Peyer's patch (tissue), 4 donors: ENCODE data around the gene PTPN22. TPM values are rescaled to one million over a fixed set of nuclear protein-coding genes. Genes with fewer than 3 reads are reported as not detected.

ENCODE experiments used
- DNase-seq, 3 donors: peaks; one replicate each; pipeline ENCODE4 v3.0.0-alpha.2; 2017 to 2019
- H3K27ac ChIP-seq, 4 donors: fragments of 200-600 bp; sonication (generic); one replicate each; pipeline ENCODE4 v1.5.1; 2016 to 2019
- H3K27me3 ChIP-seq, 2 donors: fragments of 200-600 bp; sonication (generic); one replicate each; pipeline ENCODE4 v1.5.1; 2019
- H3K36me3 ChIP-seq, 3 donors: fragments of 200-600 bp; sonication (generic); one replicate each; pipeline ENCODE4 v1.5.1; 2016 to 2019
- H3K4me1 ChIP-seq, 4 donors: fragments of 200-600 bp; sonication (generic); one replicate each; pipeline ENCODE4 v1.5.1; 2016 to 2019
- H3K4me3 ChIP-seq, 4 donors: fragments of 200-600 bp; sonication (generic); 1 replicate in 3 of 4; 2 replicates in 1 of 4; pipeline ENCODE4 v1.5.1; 2016 to 2019; ENCODE audit warnings: mild to moderate bottlenecking in 1 of 4
- H3K9me3 ChIP-seq, 4 donors: fragments of 200-600 bp; sonication (generic); one replicate each; pipeline ENCODE4 v1.5.1; 2016 to 2019; ENCODE audit warnings: mild to moderate bottlenecking in 1 of 4
- POLR2A ChIP-seq, 2 donors: fragments of 450-650 bp; IDR thresholded peaks; one replicate each; pipeline ENCODE4 v1.5.1; 2017; ENCODE audit warnings: antibody characterized with exemption in 2 of 2, mild to moderate bottlenecking in 2 of 2, moderate library complexity in 2 of 2
- total RNA-seq, 4 donors: library from RNA; depleted of rRNA; stranded (reverse); fragments of >200 nt; gene quantifications; one replicate each; pipeline ENCODE4 v1.1.0, GENCODE V29; 2016
- TF ChIP-seq, protein P1 (sequence below), 6 experiments: fragments of 450-650 bp in 4 of 6; fragments of 200-600 bp in 2 of 6; sonication (generic) in 1 of 6; IDR thresholded peaks; one replicate each; pipeline ENCODE4 v1.5.1; 2017 to 2019; ENCODE audit warnings: antibody characterized with exemption in 6 of 6, mild to moderate bottlenecking in 3 of 6, moderate library complexity in 1 of 6

The PTPN22 gene
- total RNA-seq, 4 donors from 2014 or later: 11.4 to 16.9 (median 13.2) TPM

DNA sequence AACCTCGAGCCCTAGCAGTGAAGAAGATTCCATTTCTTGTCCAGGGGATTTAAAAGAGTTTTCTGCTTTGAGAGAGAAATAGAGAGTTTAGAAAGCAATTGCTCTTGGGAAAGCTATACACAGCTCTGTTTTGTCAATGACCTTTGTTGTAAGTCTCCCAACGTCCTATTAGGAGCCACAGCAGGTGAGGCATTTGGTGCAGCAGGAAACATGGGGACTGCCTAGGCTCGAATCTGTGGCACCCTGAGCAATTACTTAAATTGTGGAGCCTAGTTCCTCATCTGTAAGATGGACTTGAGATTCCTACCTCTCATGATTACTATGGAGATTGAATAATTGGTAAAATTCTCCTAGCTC lies 41.8 kb upstream of the PTPN22 start:
- Histone ChIP-seq H3K4me1 (no peaks in the 10 kb centered on the region), H3K9me3 (no peaks in the 10 kb centered on the region), H3K36me3 (peaks cover 0 to 22% (median 0%) of the 10 kb centered on the region in 3 donors), H3K27me3 (no peaks in the 10 kb centered on the region), H3K27ac (peak overlapping the region in 2 of 4 donors; percentile 53 to 67), H3K4me3 (no peak overlapping the region)
- no peak for DNase-seq
- TF ChIP-seq POLR2A (IDR thresholded peaks at IDR 0.05): no peak
- TF ChIP-seq, protein P1, sequence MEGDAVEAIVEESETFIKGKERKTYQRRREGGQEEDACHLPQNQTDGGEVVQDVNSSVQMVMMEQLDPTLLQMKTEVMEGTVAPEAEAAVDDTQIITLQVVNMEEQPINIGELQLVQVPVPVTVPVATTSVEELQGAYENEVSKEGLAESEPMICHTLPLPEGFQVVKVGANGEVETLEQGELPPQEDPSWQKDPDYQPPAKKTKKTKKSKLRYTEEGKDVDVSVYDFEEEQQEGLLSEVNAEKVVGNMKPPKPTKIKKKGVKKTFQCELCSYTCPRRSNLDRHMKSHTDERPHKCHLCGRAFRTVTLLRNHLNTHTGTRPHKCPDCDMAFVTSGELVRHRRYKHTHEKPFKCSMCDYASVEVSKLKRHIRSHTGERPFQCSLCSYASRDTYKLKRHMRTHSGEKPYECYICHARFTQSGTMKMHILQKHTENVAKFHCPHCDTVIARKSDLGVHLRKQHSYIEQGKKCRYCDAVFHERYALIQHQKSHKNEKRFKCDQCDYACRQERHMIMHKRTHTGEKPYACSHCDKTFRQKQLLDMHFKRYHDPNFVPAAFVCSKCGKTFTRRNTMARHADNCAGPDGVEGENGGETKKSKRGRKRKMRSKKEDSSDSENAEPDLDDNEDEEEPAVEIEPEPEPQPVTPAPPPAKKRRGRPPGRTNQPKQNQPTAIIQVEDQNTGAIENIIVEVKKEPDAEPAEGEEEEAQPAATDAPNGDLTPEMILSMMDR (IDR thresholded peaks at IDR 0.05): no peak

DNA sequence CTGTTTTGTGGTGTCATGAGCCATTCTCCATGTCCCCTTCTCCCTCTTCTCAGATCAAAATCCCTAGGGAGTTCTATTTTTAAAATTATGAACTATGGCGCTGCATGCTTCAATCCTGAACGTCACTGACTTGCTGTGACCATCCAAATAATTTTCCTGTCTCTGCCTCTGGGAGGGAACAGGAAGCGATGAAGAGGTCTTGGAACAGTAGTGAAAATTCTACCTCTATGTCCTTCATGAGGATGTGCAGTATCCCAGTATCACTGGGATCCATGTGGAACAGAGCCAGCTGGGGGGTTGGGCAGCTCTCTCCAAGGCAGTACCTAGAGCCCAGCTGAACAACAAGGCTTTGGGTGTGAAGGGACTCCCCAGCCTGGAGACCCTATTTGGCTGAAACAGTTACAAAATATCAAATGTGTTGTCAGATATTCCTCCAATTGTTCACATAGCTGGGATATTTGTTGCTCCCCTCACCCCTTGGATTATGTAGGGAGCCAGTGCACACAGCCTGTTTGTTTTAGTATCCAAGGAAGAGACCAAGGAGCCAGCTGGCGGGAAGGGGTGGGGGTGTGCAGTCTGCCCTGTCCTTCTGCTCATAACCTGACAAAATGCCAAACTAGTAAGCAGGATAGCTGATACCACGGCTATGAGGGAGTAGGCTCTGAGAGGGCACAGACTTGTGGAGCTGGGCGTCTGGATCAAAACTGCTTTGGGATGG lies 41.2 kb upstream of the PTPN22 start:
- peaks cover 0 to 22% (median 0%) of the 10 kb centered on the region in 3 donors for H3K36me3 ChIP-seq
- H3K27ac ChIP-seq: peak overlapping the region in 2 of 4 donors; percentile 53 to 67
- no peak overlapping the region for H3K4me3 ChIP-seq
- H3K27me3 ChIP-seq: no peaks in the 10 kb centered on the region
- no peaks in the 10 kb centered on the region for H3K9me3 ChIP-seq
- no peaks in the 10 kb centered on the region for H3K4me1 ChIP-seq
- no peak for TF ChIP-seq POLR2A (IDR thresholded peaks at IDR 0.05)
- TF ChIP-seq, protein P1 (IDR thresholded peaks at IDR 0.05): no peak
- no peak for DNase-seq

DNA sequence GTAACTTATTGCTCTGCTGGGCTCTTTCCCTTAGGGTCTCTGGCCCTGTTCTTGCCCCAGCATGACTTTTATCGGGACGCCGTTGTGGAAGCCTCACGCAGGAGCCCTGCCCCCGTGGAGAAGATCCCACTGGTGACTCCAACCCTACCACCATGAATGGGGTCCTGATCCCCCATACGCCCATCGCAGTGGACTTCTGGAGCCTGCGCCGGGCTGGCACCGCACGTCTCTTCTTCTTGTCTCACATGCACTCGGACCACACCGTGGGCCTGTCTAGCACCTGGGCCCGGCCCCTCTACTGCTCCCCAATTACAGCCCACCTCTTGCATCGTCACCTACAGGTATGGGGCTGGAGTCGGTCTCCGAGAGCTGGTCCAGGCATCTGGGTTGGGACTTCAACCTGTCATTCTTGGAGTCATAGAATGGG lies 33.9 kb upstream of the PTPN22 start:
- Histone ChIP-seq H3K36me3 (peaks cover 0 to 9% (median 0%) of the 10 kb centered on the region in 3 donors), H3K4me1 (peaks cover 4 to 37% (median 12%) of the 10 kb centered on the region in 4 donors), H3K4me3 (peak overlapping the region; percentile 70 to 85 (median 76)), H3K27me3 (no peaks in the 10 kb centered on the region), H3K9me3 (no peaks in the 10 kb centered on the region), H3K27ac (peak overlapping the region; percentile 85 to 99 (median 90))
- DNase-seq: peak in 1 of 3 donors; percentile 27
- TF ChIP-seq, protein P1 (IDR thresholded peaks at IDR 0.05): no peak
- TF ChIP-seq POLR2A (IDR thresholded peaks at IDR 0.05): no peak

DNA sequence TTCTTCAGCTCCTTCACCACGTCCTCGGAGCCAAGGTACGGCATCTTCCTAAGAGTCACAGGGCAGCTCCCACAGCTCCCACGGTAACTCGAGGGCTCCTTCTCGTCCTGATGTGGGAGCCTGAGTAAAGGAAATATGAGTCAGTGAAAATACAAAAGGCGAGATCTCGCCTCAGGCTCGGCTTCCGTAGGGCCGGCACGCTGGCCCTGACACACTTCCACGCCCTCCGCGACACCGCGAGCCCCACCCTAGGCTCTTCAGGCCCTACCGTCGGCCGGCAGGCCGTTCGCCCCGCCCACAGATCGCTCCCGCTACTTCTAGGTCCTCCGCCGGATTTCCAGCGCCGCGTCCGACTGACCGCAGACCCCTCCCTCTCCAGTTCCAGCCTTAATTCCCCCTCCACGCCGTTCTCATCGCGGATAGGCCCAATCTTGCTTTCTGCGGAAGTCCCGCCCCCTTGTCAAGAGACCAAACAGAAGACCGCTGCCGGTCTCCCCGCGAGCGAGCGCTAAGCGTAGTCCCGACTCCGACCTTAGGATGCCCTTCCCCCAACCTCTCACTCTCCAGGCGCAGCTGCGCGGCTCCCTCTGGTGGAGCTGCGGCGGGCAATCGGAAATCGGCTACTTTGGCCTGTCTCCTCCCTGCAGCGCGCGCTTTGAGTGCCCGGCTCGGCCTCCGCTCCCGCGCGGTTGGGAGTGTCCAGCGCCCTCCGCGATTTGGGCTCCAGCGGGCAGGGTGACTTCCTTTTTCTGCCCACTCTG lies 33.3 kb upstream of the PTPN22 start, which contains the start of the genes AP4B1 and DCLRE1B:
Gene AP4B1 (minus strand): TSS at position 126 of the 761 bp plus-strand sequence. CDS start 82 bp downstream, at position 44.
Gene DCLRE1B (plus strand): TSS at position 653 of the 761 bp plus-strand sequence. CDS start 261 bp downstream, outside the sequence.
- Histone ChIP-seq H3K27ac (peak within 1 kb of the TSS; percentile 85 to 99 (median 90)), H3K9me3 (no peaks in the 10 kb centered on the region), H3K4me3 (peak within 1 kb of the TSS; percentile 70 to 85 (median 76)), H3K4me1 (peaks cover 4 to 41% (median 12%) of the 10 kb centered on the region in 4 donors), H3K36me3 (peaks cover 0 to 9% (median 0%) of the 10 kb centered on the region in 3 donors), H3K27me3 (no peaks in the 10 kb centered on the region)
- peak; percentile 78 to 83 for TF ChIP-seq POLR2A (IDR thresholded peaks at IDR 0.05)
- TF ChIP-seq, protein P1 (IDR thresholded peaks at IDR 0.05): peak; percentile 69 to 98 (median 92)
- DNase-seq: peak; percentile 97 to 99 (median 99)

DNA sequence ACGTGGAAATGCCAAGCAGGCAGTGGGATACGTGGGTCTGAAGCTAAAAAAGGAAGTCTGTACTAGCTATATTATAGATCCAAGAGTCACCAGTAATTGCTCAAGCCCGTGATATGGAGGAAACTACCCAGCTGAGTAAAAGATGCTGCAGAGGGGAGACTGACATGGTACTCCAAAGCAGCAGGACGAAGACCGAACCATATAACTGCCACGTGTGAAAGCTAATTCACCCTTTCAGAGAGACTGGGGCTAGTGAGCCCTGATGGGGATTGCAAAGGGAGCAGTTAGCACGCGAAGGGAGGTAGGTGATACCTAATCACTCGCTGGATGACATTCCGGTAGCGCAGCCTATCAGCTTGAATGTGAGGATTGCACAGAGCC lies 32.8 kb upstream of the PTPN22 start:
- Histone ChIP-seq H3K9me3 (no peaks in the 10 kb centered on the region), H3K36me3 (peaks cover 0 to 11% (median 0%) of the 10 kb centered on the region in 3 donors), H3K4me3 (peak overlapping the region; percentile 70 to 85 (median 76)), H3K4me1 (peaks cover 4 to 41% (median 12%) of the 10 kb centered on the region in 4 donors), H3K27ac (peak overlapping the region; percentile 85 to 99 (median 90)), H3K27me3 (no peaks in the 10 kb centered on the region)
- no peak for DNase-seq
- TF ChIP-seq POLR2A (IDR thresholded peaks at IDR 0.05): no peak
- TF ChIP-seq, protein P1 (IDR thresholded peaks at IDR 0.05): no peak
